ENCODE measurements around the gene TDRD6.

DNA sequence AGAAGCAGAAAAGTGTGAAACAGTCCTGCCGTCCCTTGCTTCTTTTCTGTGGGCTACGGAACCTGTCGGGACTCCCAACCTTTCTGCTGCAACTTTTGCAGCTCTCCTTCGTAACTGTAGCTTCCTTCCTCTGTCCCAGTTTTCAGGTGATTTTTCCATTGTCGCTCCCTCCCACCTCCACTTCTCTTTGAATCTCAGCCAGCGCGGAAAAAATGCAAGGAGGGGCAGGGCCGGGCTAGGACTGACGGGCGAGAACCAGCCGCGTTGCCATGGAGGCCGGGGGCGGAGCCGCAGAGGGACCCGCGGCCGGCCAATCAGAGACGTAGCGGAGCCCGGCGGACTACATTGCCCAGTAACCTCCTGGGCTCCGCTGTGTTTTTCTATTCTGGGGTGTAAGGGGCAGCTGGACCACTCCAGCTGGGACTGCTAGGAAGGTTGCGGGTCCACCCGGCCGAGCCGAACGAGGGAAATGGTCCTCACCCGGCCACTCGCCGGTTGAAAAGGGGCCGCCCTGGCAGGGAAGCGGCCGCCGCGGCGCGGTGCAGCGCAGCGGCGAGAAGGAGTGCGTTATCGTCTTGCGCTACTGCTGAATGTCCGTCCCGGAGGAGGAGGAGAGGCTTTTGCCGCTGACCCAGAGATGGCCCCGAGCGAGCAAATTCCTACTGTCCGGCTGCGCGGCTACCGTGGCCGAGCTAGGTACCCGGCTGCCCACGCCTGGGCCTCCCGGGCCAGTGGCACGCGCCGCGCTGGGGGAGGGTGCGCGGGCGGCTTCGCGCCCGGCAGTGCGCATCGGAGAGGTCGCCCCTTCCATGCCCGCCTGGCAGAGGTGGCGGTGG is 34.9 kb upstream of the TDRD6 start, which contains the start of the genes CYP39A1 and SLC25A27:
- TF ChIP-seq, protein P1, sequence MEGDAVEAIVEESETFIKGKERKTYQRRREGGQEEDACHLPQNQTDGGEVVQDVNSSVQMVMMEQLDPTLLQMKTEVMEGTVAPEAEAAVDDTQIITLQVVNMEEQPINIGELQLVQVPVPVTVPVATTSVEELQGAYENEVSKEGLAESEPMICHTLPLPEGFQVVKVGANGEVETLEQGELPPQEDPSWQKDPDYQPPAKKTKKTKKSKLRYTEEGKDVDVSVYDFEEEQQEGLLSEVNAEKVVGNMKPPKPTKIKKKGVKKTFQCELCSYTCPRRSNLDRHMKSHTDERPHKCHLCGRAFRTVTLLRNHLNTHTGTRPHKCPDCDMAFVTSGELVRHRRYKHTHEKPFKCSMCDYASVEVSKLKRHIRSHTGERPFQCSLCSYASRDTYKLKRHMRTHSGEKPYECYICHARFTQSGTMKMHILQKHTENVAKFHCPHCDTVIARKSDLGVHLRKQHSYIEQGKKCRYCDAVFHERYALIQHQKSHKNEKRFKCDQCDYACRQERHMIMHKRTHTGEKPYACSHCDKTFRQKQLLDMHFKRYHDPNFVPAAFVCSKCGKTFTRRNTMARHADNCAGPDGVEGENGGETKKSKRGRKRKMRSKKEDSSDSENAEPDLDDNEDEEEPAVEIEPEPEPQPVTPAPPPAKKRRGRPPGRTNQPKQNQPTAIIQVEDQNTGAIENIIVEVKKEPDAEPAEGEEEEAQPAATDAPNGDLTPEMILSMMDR (IDR thresholded peaks at IDR 0.05): no peak
- TF ChIP-seq ZFX (IDR thresholded peaks at IDR 0.05; ENCODE audit: borderline replicate concordance): no peak
